ENCODE measurements around the gene RABGAP1L.
"Not testable (repeated sequence)": the region's sequence is repeated elsewhere in the genome, so short reads cannot be mapped to it uniquely, and the experiment has no call there.

The RABGAP1L gene

GRCh38 chr1:174576120-174576519, 416.8 kb downstream of the RABGAP1L start:
- H3K79me1 ChIP-seq (ENCODE audit: low read depth, low read length); H3K18ac ChIP-seq (ENCODE audit: low read length); H3K9me3 ChIP-seq (replicated peaks in 1 of 2; ENCODE audit: control insufficient read depth in 2 of 2, insufficient read depth in 1 of 2, low read depth in 1 of 2, low read length in 2 of 2); H3K4me3 ChIP-seq (ENCODE audit: low read length in 2 of 2); H3K4me2 ChIP-seq (ENCODE audit: insufficient read depth, low read length, poor library complexity, severe bottlenecking); H2AFZ ChIP-seq (ENCODE audit: low read length); H3K27me3 ChIP-seq (ENCODE audit: control insufficient read depth in 3 of 3, insufficient read depth in 3 of 3, low read depth in 1 of 3, low read length in 3 of 3); H3K27ac ChIP-seq (replicated peaks; ENCODE audit: low read length); H2BK120ac ChIP-seq (ENCODE audit: low read depth, low read length); H2BK12ac ChIP-seq (ENCODE audit: low read length); H3K14ac ChIP-seq (ENCODE audit: low read length); H3K36me3 ChIP-seq (replicated peaks in 1 of 2; ENCODE audit: control insufficient read depth in 2 of 2, insufficient read depth in 2 of 2, low read length in 2 of 2); DNase-seq (ENCODE audit: low spot score); H3K4ac ChIP-seq (ENCODE audit: low read length); H4K8ac ChIP-seq (ENCODE audit: low read depth, low read length); H2AK5ac ChIP-seq (ENCODE audit: low read depth, low read length); H3K9ac ChIP-seq (ENCODE audit: low read depth, low read length, poor library complexity); H3K23ac ChIP-seq (ENCODE audit: low read depth, low read length, poor library complexity); H2BK15ac ChIP-seq (ENCODE audit: low read length); H4K91ac ChIP-seq (ENCODE audit: low read depth, low read length, poor library complexity); H3K4me1 ChIP-seq (ENCODE audit: control insufficient read depth in 2 of 2, insufficient read depth in 1 of 2, low read depth in 1 of 2, low read length in 2 of 2); H2BK5ac ChIP-seq (ENCODE audit: low read length): not testable (repeated sequence)
- no CpG with 5 or more reads among the region's 6 CpGs for WGBS, 2 donors (ENCODE audit: extremely low coverage in 2 of 2, insufficient read length in 2 of 2, insufficient replicate concordance in 1 of 2)

GRCh38 chr1:174577681-174578080, 418.4 kb downstream of the RABGAP1L start:
- Histone ChIP-seq H4K8ac (ENCODE audit: low read depth, low read length) (no peak overlapping the region), H3K79me1 (ENCODE audit: low read depth, low read length) (no peaks in the 10 kb centered on the region), H3K4ac (ENCODE audit: low read length) (no peak overlapping the region), H2BK5ac (ENCODE audit: low read length) (no peak overlapping the region), H3K27ac (replicated peaks; ENCODE audit: low read length) (no peak overlapping the region), H2AK5ac (ENCODE audit: low read depth, low read length) (no peak overlapping the region), H2AFZ (ENCODE audit: low read length) (no peak overlapping the region), H3K18ac (ENCODE audit: low read length) (no peak overlapping the region), H2BK12ac (ENCODE audit: low read length) (no peak overlapping the region), H3K9me3 (replicated peaks in 1 of 2; ENCODE audit: control insufficient read depth in 2 of 2, insufficient read depth in 1 of 2, low read depth in 1 of 2, low read length in 2 of 2) (peaks cover 0 to 7% of the 10 kb centered on the region in 2 donors), H2BK120ac (ENCODE audit: low read depth, low read length) (no peak overlapping the region), H2BK15ac (ENCODE audit: low read length) (no peak overlapping the region), H3K14ac (ENCODE audit: low read length) (no peak overlapping the region), H3K36me3 (replicated peaks in 1 of 2; ENCODE audit: control insufficient read depth in 2 of 2, insufficient read depth in 2 of 2, low read length in 2 of 2) (no peaks in the 10 kb centered on the region), H3K4me1 (ENCODE audit: control insufficient read depth in 2 of 2, insufficient read depth in 1 of 2, low read depth in 1 of 2, low read length in 2 of 2) (no peaks in the 10 kb centered on the region), H4K91ac (ENCODE audit: low read depth, low read length, poor library complexity) (no peak overlapping the region), H3K9ac (ENCODE audit: low read depth, low read length, poor library complexity) (no peak overlapping the region), H3K27me3 (ENCODE audit: control insufficient read depth in 3 of 3, insufficient read depth in 3 of 3, low read depth in 1 of 3, low read length in 3 of 3) (no peaks in the 10 kb centered on the region), H3K4me3 (ENCODE audit: low read length in 2 of 2) (no peak overlapping the region), H3K4me2 (ENCODE audit: insufficient read depth, low read length, poor library complexity, severe bottlenecking) (no peak overlapping the region), H3K23ac (ENCODE audit: low read depth, low read length, poor library complexity) (no peak overlapping the region)
- DNase-seq (ENCODE audit: low spot score), result no peak

GRCh38 chr1:174580801-174581200, 421.5 kb downstream of the RABGAP1L start:
- Histone ChIP-seq H3K9me3 (replicated peaks in 1 of 2; ENCODE audit: control insufficient read depth in 2 of 2, insufficient read depth in 1 of 2, low read depth in 1 of 2, low read length in 2 of 2) (peaks cover 0 to 7% of the 10 kb centered on the region in 2 donors), H3K27ac (replicated peaks; ENCODE audit: low read length) (no peak overlapping the region), H3K4me1 (ENCODE audit: control insufficient read depth in 2 of 2, insufficient read depth in 1 of 2, low read depth in 1 of 2, low read length in 2 of 2) (no peaks in the 10 kb centered on the region), H4K91ac (ENCODE audit: low read depth, low read length, poor library complexity) (no peak overlapping the region), H2AFZ (ENCODE audit: low read length) (no peak overlapping the region), H2BK120ac (ENCODE audit: low read depth, low read length) (no peak overlapping the region), H3K18ac (ENCODE audit: low read length) (no peak overlapping the region), H4K8ac (ENCODE audit: low read depth, low read length) (no peak overlapping the region), H3K23ac (ENCODE audit: low read depth, low read length, poor library complexity) (no peak overlapping the region), H2AK5ac (ENCODE audit: low read depth, low read length) (no peak overlapping the region), H3K9ac (ENCODE audit: low read depth, low read length, poor library complexity) (no peak overlapping the region), H3K79me1 (ENCODE audit: low read depth, low read length) (no peaks in the 10 kb centered on the region), H3K14ac (ENCODE audit: low read length) (no peak overlapping the region), H2BK5ac (ENCODE audit: low read length) (no peak overlapping the region), H3K27me3 (ENCODE audit: control insufficient read depth in 3 of 3, insufficient read depth in 3 of 3, low read depth in 1 of 3, low read length in 3 of 3) (no peaks in the 10 kb centered on the region), H3K4me3 (ENCODE audit: low read length in 2 of 2) (no peak overlapping the region), H3K4ac (ENCODE audit: low read length) (no peak overlapping the region), H3K4me2 (ENCODE audit: insufficient read depth, low read length, poor library complexity, severe bottlenecking) (no peak overlapping the region), H3K36me3 (replicated peaks in 1 of 2; ENCODE audit: control insufficient read depth in 2 of 2, insufficient read depth in 2 of 2, low read length in 2 of 2) (no peaks in the 10 kb centered on the region), H2BK12ac (ENCODE audit: low read length) (no peak overlapping the region), H2BK15ac (ENCODE audit: low read length) (no peak overlapping the region)
- DNase-seq (ENCODE audit: low spot score), result no peak
- no CpG with 5 or more reads among the region's 3 CpGs for WGBS, 2 donors (ENCODE audit: extremely low coverage in 2 of 2, insufficient read length in 2 of 2, insufficient replicate concordance in 1 of 2)

GRCh38 chr1:174583316-174583715, 424.0 kb downstream of the RABGAP1L start:
- Histone ChIP-seq H3K4me2 (ENCODE audit: insufficient read depth, low read length, poor library complexity, severe bottlenecking) (no peak overlapping the region), H3K23ac (ENCODE audit: low read depth, low read length, poor library complexity) (no peak overlapping the region), H2BK120ac (ENCODE audit: low read depth, low read length) (no peak overlapping the region), H2BK12ac (ENCODE audit: low read length) (no peak overlapping the region), H3K4ac (ENCODE audit: low read length) (no peak overlapping the region), H3K36me3 (replicated peaks in 1 of 2; ENCODE audit: control insufficient read depth in 2 of 2, insufficient read depth in 2 of 2, low read length in 2 of 2) (no peaks in the 10 kb centered on the region), H3K4me1 (ENCODE audit: control insufficient read depth in 2 of 2, insufficient read depth in 1 of 2, low read depth in 1 of 2, low read length in 2 of 2) (no peaks in the 10 kb centered on the region), H3K9me3 (replicated peaks in 1 of 2; ENCODE audit: control insufficient read depth in 2 of 2, insufficient read depth in 1 of 2, low read depth in 1 of 2, low read length in 2 of 2) (no peaks in the 10 kb centered on the region), H3K14ac (ENCODE audit: low read length) (no peak overlapping the region), H3K18ac (ENCODE audit: low read length) (no peak overlapping the region), H2BK15ac (ENCODE audit: low read length) (no peak overlapping the region), H3K27ac (replicated peaks; ENCODE audit: low read length) (no peak overlapping the region), H4K8ac (ENCODE audit: low read depth, low read length) (no peak overlapping the region), H2BK5ac (ENCODE audit: low read length) (no peak overlapping the region), H2AK5ac (ENCODE audit: low read depth, low read length) (no peak overlapping the region), H3K4me3 (ENCODE audit: low read length in 2 of 2) (no peak overlapping the region), H3K79me1 (ENCODE audit: low read depth, low read length) (no peaks in the 10 kb centered on the region), H4K91ac (ENCODE audit: low read depth, low read length, poor library complexity) (no peak overlapping the region), H3K27me3 (ENCODE audit: control insufficient read depth in 3 of 3, insufficient read depth in 3 of 3, low read depth in 1 of 3, low read length in 3 of 3) (no peaks in the 10 kb centered on the region), H3K9ac (ENCODE audit: low read depth, low read length, poor library complexity) (no peak overlapping the region), H2AFZ (ENCODE audit: low read length) (no peak overlapping the region)
- no peak for DNase-seq (ENCODE audit: low spot score)
- WGBS, 2 donors (ENCODE audit: extremely low coverage in 2 of 2, insufficient read length in 2 of 2, insufficient replicate concordance in 1 of 2), result no CpG with 5 or more reads among the region's 1 CpG

All from neuronal stem cell (in vitro differentiated cells).